ENCODE measurements around the gene CASP12.
"Not testable (repeated sequence)": the region's sequence is repeated elsewhere in the genome, so short reads cannot be mapped to it uniquely, and the experiment has no call there.

Gene CASP12

GRCh38 chr11:104897891-104898684 is at the start of gene CASP12:
Gene CASP12, minus strand, starts transcription at chr11:104898460.
- Mint-ChIP-seq H3K4me1 (peaks cover 28% of the 10 kb centered on the region), H3K27ac (peak within 1 kb of the TSS; percentile 14), H3K36me3 (peaks cover 1% of the 10 kb centered on the region), H3K27me3 (no peaks in the 10 kb centered on the region), H3K4me3 (peak within 1 kb of the TSS; percentile 28), H3K9me3 (no peaks in the 10 kb centered on the region)

DNA sequence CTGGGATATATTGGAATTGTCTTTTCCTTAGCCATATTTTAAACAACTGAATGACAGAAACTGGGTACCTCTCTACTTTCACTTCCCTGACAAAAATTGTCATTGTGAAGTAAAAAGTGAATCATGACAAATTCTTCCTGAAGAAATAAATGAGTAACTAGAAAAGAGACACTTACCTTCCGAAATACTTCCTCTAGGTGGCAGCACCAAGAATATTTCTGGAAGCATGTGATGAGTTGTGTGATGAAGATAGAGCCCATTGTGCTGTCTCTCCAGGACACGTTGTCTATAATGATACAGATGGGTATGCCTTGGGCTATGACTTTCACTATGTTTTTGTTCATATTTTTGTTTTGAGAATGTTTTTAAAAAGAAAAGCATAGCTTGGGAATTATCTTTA is 48.6 kb upstream of the CASP12 start:
- Mint-ChIP-seq H3K27ac (peak overlapping the region; percentile 95), H3K36me3 (peaks cover 68% of the 10 kb centered on the region), H3K4me1 (peaks cover 19% of the 10 kb centered on the region)

GRCh38 chr11:104944076-104944475 is 45.8 kb upstream of the CASP12 start:
- H3K4me1 Mint-ChIP-seq, result peaks cover 23% of the 10 kb centered on the region
- H3K36me3 Mint-ChIP-seq, result peaks cover 55% of the 10 kb centered on the region
- H3K4me3 Mint-ChIP-seq, result no peak overlapping the region
- peak overlapping the region; percentile 63 for H3K27ac Mint-ChIP-seq
- peaks cover 11% of the 10 kb centered on the region for H3K9me3 Mint-ChIP-seq
- H3K27me3 Mint-ChIP-seq, result no peaks in the 10 kb centered on the region

More for the DNA sequence above, 48.6 kb upstream of the CASP12 start:
- H3K4me3 Mint-ChIP-seq, result peak overlapping the region; percentile 37
- H3K27me3 Mint-ChIP-seq, result no peaks in the 10 kb centered on the region
- H3K9me3 Mint-ChIP-seq, result peaks cover 11% of the 10 kb centered on the region

- Mint-ChIP-seq H3K4me3 (no peak overlapping the region), H3K9me3 (peaks cover 11% of the 10 kb centered on the region), H3K27ac (peak overlapping the region; percentile 56), H3K27me3 (no peaks in the 10 kb centered on the region), H3K4me1 (peaks cover 23% of the 10 kb centered on the region), H3K36me3 (peaks cover 50% of the 10 kb centered on the region)
Measured at GRCh38 chr11:104943561-104943960, 45.3 kb upstream of the CASP12 start.

- Mint-ChIP-seq H3K4me3 (peak overlapping the region; percentile 71), H3K4me1 (peaks cover 42% of the 10 kb centered on the region), H3K36me3 (peaks cover 16% of the 10 kb centered on the region)
Measured at GRCh38 chr11:104934594-104934993, 36.3 kb upstream of the CASP12 start.

GRCh38 chr11:104934073-104934472 is 35.8 kb upstream of the CASP12 start:
- peak overlapping the region; percentile 71 for H3K4me3 Mint-ChIP-seq
- peaks cover 41% of the 10 kb centered on the region for H3K4me1 Mint-ChIP-seq

More at GRCh38 chr11:104934594-104934993, 36.3 kb upstream of the CASP12 start:
- Mint-ChIP-seq H3K27me3 (no peaks in the 10 kb centered on the region), H3K27ac (peak overlapping the region; percentile 23), H3K9me3 (peaks cover 15% of the 10 kb centered on the region)

DNA sequence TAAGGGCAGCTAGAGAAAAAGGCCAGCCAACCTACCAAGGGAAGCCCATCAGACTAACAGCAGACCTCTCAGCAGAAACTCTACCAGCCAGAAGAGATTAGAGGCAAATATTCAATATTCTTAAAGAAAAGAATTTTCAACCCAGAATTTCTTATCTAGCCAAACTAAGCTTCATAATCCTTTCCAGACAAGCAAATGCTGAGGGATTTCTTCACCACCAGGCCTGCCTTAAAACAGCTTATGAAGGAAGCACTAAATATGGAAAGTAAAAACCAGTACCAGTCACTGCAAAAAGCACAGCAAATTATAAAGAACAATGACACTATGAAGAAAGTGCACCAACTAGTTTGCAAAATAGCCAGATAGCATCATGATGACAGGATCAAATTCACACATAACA is 30.6 kb upstream of the CASP12 start:
- Mint-ChIP-seq H3K27me3 (no peaks in the 10 kb centered on the region), H3K9me3 (peaks cover 22% of the 10 kb centered on the region), H3K4me1 (peaks cover 16% of the 10 kb centered on the region), H3K27ac (no peak overlapping the region), H3K4me3 (no peak overlapping the region), H3K36me3 (peaks cover 15% of the 10 kb centered on the region)

More at GRCh38 chr11:104934073-104934472, 35.8 kb upstream of the CASP12 start:
- Mint-ChIP-seq H3K36me3 (peaks cover 19% of the 10 kb centered on the region), H3K9me3 (peaks cover 20% of the 10 kb centered on the region)
- H3K27me3 Mint-ChIP-seq, H3K27ac Mint-ChIP-seq: not testable (repeated sequence)

DNA sequence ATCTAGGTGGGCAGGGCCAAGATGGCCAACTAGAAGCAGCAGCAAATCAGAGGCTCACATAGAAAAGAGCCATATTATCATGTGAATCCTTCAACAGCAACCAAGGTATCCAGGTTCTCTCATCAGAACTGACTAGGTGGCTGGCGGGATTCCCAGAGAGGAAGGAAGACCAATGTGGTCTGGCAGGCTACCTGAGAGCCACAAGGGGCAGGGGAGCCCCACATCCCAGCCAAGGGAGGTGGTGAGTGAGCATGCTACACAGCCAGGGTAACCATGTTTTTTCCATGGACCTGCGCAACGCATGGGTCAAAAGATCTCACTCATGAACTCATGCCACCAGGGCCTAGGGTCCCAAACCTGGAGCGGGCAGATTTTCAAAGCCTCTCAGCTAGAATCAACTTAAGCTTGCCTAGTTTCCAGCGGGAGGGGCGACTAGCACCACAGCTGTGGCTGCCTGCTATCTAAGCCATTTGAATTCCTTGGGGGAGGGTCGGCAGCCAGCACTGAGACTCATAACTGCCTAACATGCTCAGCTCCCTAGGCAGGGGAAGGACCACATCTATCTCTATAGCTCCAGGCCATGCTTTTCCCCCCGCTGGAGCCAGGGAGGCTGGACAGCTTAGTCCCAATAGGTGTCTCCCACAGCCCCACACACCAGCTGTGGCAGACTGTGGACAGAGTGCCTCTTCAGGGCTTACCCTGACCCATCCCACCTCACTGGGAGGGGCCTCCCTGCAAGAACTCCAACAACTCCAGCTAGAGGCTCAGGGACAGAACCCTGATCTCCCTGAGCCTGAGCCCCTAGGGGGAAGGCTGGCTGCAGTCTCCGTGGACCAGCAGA is 28.7 kb upstream of the CASP12 start:
- H3K27me3 Mint-ChIP-seq, result no peaks in the 10 kb centered on the region
- peaks cover 17% of the 10 kb centered on the region for H3K36me3 Mint-ChIP-seq
- H3K4me1 Mint-ChIP-seq, result peaks cover 12% of the 10 kb centered on the region
- H3K27ac Mint-ChIP-seq, result no peak overlapping the region
- H3K4me3 Mint-ChIP-seq, result no peak overlapping the region
- peaks cover 22% of the 10 kb centered on the region for H3K9me3 Mint-ChIP-seq

DNA sequence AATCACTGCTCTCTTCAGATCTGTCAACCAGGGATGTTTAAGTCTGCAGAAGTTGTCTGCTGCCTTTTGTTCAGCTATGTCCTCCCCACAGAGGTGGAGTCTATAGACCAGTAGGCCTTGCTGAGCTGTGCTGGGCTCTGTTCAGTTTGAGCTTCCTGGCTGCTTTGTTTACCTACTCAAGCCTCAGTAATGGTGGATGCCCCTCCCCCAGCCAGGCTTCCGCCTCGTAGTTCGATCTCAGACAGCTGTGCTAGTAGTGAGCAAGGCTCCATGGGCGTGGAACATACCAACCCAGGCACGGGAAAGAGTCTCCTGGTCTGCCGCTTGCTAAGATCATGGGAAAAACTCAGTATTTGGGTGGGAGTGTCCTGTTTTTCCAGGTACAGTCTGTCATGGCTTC is 27.6 kb upstream of the CASP12 start:
- Mint-ChIP-seq H3K4me1 (peaks cover 11% of the 10 kb centered on the region), H3K9me3 (peaks cover 22% of the 10 kb centered on the region), H3K36me3 (peaks cover 16% of the 10 kb centered on the region), H3K27ac (no peak overlapping the region), H3K4me3 (no peak overlapping the region), H3K27me3 (no peaks in the 10 kb centered on the region)

DNA sequence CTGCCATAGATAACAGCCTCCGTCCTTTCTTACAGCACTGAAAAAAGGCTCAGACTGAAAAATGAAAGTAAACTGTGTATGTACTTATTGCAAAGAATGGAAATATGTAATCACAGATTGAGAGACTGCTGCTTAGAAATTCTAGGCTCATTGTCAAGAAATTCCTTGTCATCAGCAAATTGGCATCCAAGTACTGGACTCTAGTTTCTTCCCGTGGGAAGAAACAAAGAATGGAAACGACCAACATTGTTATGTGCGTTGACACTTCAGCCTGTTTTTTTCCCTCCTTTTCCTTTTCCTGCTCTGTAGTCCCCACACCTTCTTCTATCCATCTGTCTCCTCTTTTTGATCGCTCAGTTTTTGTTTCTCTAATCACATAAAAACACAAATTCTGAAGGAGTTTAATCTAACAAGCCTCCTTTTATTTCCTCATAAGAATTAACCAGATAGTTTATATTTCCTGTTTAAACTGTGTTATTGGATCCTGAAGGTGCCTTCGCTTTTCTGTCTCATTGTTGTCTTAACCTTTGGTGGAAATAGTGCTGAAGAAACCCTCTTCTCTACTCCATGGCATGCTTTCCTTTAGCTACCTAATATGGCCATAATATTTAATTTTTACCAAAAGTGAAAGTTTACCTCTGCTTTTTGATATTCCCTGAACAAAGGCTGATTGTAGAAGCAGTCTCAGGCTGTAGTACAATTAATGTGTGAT is 20.0 kb upstream of the CASP12 start:
- H3K27me3 Mint-ChIP-seq, result no peaks in the 10 kb centered on the region
- peaks cover 61% of the 10 kb centered on the region for H3K4me1 Mint-ChIP-seq
- H3K9me3 Mint-ChIP-seq, result peaks cover 3% of the 10 kb centered on the region
- H3K27ac Mint-ChIP-seq, result peak overlapping the region; percentile 97
- H3K36me3 Mint-ChIP-seq, result peaks cover 4% of the 10 kb centered on the region
- peak overlapping the region; percentile 87 for H3K4me3 Mint-ChIP-seq

DNA sequence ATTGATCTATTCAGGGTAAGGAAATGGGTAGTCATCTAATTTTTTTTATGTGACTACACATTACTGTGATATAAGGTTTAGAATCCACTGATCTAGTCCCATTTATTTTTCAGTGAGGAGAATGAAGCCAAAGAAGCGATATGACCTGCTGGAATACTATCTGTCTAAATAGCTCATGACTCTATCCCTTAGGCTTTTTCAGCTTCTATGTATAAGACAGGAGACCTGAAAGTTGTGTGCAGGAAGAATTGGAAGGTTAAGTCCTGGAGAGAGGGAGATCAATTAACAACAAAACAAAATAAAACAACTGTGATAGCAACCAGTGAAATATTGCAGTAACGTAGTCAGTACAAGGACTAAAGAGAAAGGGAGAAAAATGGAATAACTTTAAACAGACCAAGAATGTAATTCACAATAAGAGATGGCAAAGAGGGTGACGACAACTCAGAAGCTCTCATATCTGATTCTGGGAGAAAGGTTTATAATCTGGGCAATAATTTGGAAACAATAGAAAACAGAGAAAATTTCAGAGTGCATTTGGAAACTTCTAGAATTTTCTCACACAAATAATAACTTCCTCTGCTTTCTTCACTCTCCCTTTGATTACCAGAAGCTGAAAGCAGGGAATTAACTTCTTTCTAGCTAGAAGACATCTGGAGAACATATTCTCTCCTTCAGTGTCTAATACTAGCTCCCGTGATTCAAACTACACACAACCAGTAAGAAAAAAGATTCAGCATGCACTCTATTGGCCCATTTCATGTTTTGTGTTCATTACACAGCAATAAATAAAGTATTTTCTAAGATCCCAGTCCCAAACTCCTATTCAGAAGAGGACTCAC is 19.2 kb upstream of the CASP12 start:
- peaks cover 3% of the 10 kb centered on the region for H3K9me3 Mint-ChIP-seq
- peaks cover 63% of the 10 kb centered on the region for H3K4me1 Mint-ChIP-seq
- H3K27ac Mint-ChIP-seq, result peak overlapping the region; percentile 97
- H3K36me3 Mint-ChIP-seq, result no peaks in the 10 kb centered on the region
- peak overlapping the region; percentile 87 for H3K4me3 Mint-ChIP-seq
- H3K27me3 Mint-ChIP-seq, result no peaks in the 10 kb centered on the region

GRCh38 chr11:104916442-104916841 is 18.2 kb upstream of the CASP12 start:
- H3K36me3 Mint-ChIP-seq, result no peaks in the 10 kb centered on the region
- H3K4me1 Mint-ChIP-seq, result peaks cover 72% of the 10 kb centered on the region
- H3K4me3 Mint-ChIP-seq, result peak overlapping the region; percentile 80
- H3K27ac Mint-ChIP-seq, result peak overlapping the region; percentile 86
- H3K9me3 Mint-ChIP-seq, result peaks cover 3% of the 10 kb centered on the region
- no peaks in the 10 kb centered on the region for H3K27me3 Mint-ChIP-seq

DNA sequence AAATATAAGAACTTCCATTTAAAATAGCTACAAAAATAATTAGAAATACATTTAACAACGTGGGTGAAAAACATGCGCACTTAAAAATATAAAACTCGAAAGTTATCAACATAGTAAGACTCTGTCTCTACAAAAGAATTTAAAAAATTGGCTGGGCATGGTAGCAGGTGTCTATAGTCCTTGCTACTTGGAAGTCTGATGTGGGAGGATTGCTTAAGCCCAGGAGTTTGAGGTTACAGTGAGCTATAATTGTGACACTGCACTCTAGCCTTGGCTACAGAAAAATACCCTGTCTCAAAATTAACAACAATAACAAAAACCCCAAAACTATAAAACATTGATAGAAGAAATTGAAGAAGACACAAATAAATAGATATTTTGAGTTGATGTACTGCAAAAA is 13.8 kb upstream of the CASP12 start:
- Mint-ChIP-seq H3K36me3 (peaks cover 11% of the 10 kb centered on the region), H3K4me1 (peaks cover 70% of the 10 kb centered on the region), H3K4me3 (no peak overlapping the region), H3K9me3 (peaks cover 8% of the 10 kb centered on the region), H3K27ac (peak overlapping the region; percentile 36), H3K27me3 (no peaks in the 10 kb centered on the region)

GRCh38 chr11:104908186-104908531 is 9.9 kb upstream of the CASP12 start:
- peaks cover 35% of the 10 kb centered on the region for H3K4me1 Mint-ChIP-seq
- no peaks in the 10 kb centered on the region for H3K27me3 Mint-ChIP-seq
- H3K36me3 Mint-ChIP-seq, result peaks cover 17% of the 10 kb centered on the region

More at GRCh38 chr11:104908186-104908531, 9.9 kb upstream of the CASP12 start:
- Mint-ChIP-seq H3K4me3 (peak overlapping the region; percentile 37), H3K9me3 (peaks cover 5% of the 10 kb centered on the region), H3K27ac (peak overlapping the region; percentile 24)

Data from activated naive CD4-positive, alpha-beta T cell treated with anti-CD3 and anti-CD28 coated beads, Interleukin-2, amount 50 U/mL, for 24 hours (primary cell).